OCI-LY7 (cell line): ENCODE results near the gene PDSS2. TPM values are rescaled to one million over a fixed set of nuclear protein-coding genes. Genes with fewer than 3 reads are reported as not detected.
"Not testable (repeated sequence)": the region's sequence is repeated elsewhere in the genome, so short reads cannot be mapped to it uniquely, and the experiment has no call there.

Source experiments
- BruUV-seq: library from RNA; stranded (reverse); fragments of 400-500 nt; replicated peaks from 2 replicates; lab custom pipeline; 2021; lab: Mats Ljungman, UMichigan
- CTCF ChIA-PET: fragments of 300-600 bp; sonication (Branson Sonifier 250); formaldehyde crosslinking; loops from one replicate; lab custom pipeline; 2022; ENCODE audit warnings: antibody characterized with exemption; ENCODE audit not compliant: unreplicated experiment; lab: Charles Lee
- POLR2A ChIA-PET: fragments of 300-600 bp; sonication (Branson Sonifier 250); formaldehyde crosslinking; loops from one replicate; lab custom pipeline; 2022; ENCODE audit warnings: antibody characterized with exemption; lab: Charles Lee
- DNase-seq: peaks from one replicate; pipeline ENCODE4 v3.0.0-alpha.2; 2015; ENCODE audit warnings: low spot score
- H2AFZ ChIP-seq: fragments of 200-600 bp; sonication (generic), shearing (Covaris generic); 2 replicates; pipeline ENCODE4 v1.6.1; 2014; ENCODE audit warnings: mild to moderate bottlenecking, antibody characterized with exemption, low read length, moderate library complexity
- H3K27ac ChIP-seq: fragments of 200-600 bp; sonication (generic); 2 replicates; pipeline ENCODE4 v1.5.1; 2014; ENCODE audit warnings: mixed run types, low read depth, mild to moderate bottlenecking, moderate library complexity, low read length, inconsistent platforms; ENCODE audit not compliant: poor library complexity, severe bottlenecking
- H3K36me3 ChIP-seq: fragments of 200-600 bp; sonication (generic); 2 replicates; pipeline ENCODE4 v1.6.1; 2014; ENCODE audit warnings: mild to moderate bottlenecking, antibody characterized with exemption, low read length, moderate library complexity, mixed read lengths; ENCODE audit not compliant: insufficient read depth
- H3K4me1 ChIP-seq: fragments of 200-600 bp; sonication (generic); 2 replicates; pipeline ENCODE4 v1.5.1; 2014; ENCODE audit warnings: mild to moderate bottlenecking, low read length; ENCODE audit not compliant: insufficient read depth, poor library complexity, severe bottlenecking
- H3K4me2 ChIP-seq: fragments of 200-600 bp; sonication (generic); 2 replicates; pipeline ENCODE4 v1.6.1; 2014; ENCODE audit warnings: mild to moderate bottlenecking, low read length
- H3K4me3 ChIP-seq: fragments of 200-600 bp; sonication (generic); 2 replicates; pipeline ENCODE4 v1.5.1; 2014; ENCODE audit warnings: mild to moderate bottlenecking, low read depth, low read length; ENCODE audit not compliant: poor library complexity, severe bottlenecking
- H3K79me2 ChIP-seq: fragments of 200-600 bp; sonication (generic); 2 replicates; pipeline ENCODE4 v1.6.1; 2016; ENCODE audit warnings: low read depth, mild to moderate bottlenecking, low read length, moderate library complexity, mixed read lengths; ENCODE audit not compliant: insufficient read depth
- H3K9me2 ChIP-seq: fragments of 200-600 bp; sonication (generic); 2 replicates; pipeline ENCODE4 v1.6.1; 2016; ENCODE audit warnings: mild to moderate bottlenecking, low read length, mixed read lengths; ENCODE audit not compliant: insufficient read depth
- H3K9me3 ChIP-seq: fragments of 200-600 bp; sonication (generic); 2 replicates; pipeline ENCODE4 v1.6.1; 2014; ENCODE audit warnings: mild to moderate bottlenecking, mixed run types, low read length, mixed read lengths
- H4K20me1 ChIP-seq: fragments of 200-600 bp; sonication (generic); 2 replicates; pipeline ENCODE4 v1.6.1; 2014; ENCODE audit warnings: mild to moderate bottlenecking, antibody characterized with exemption, low read length, moderate library complexity, mixed read lengths; ENCODE audit not compliant: insufficient read depth
- EZH2phosphoT487 ChIP-seq: fragments of 200-600 bp; sonication (generic); IDR thresholded peaks from 2 replicates; pipeline ENCODE4 v1.6.1; 2018; ENCODE audit warnings: low read depth, borderline replicate concordance, mild to moderate bottlenecking, mixed run types, antibody characterized with exemption, low read length, moderate library complexity, mixed read lengths
- intact Hi-C: fragments of 100-400 bp; cut with micrococcal nuclease; formaldehyde crosslinking; loops from one replicate; pipeline ENCODE4 v1.10.0; 2022; ENCODE audit not compliant: unreplicated experiment
- total RNA-seq, 2 experiments: library from RNA; depleted of rRNA in 1 of 2; stranded (reverse); fragments of >200 nt in 1 of 2; shearing (Covaris generic) in 1 of 2; gene quantifications; 2 replicates each; pipeline ENCODE4 v1.2.3, GENCODE V29; 2014 to 2022
- TF ChIP-seq, protein P1 (sequence below): fragments of 200-600 bp; sonication (generic); conservative IDR thresholded peaks from 2 replicates; pipeline ENCODE4 v1.5.1; 2014; ENCODE audit warnings: mild to moderate bottlenecking, antibody characterized with exemption, low read length, moderate library complexity, mixed read lengths

Gene PDSS2
- total RNA-seq, 2 experiments from 2014 or later, result 14.7 to 24.9 TPM

DNA sequence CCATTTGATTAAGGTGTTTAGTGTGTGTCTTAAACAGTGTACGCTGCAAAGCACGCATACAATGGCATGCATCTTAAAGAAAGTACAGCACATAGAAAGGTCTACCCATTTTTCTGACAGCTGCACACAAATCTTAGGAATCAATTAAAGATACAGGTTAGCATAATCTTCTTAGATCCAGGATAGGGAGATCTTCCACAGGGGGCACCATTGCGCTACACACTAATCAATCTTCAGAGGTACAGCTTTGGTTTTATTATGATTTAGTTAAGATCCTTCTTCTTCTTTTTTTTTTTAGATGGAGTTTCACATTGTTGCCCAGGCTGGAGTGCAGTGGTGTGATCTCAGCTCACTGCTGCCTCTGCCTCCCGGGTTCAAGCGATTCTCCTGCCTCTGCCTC is 280.4 kb downstream of the PDSS2 start:
- no peak overlapping the region for H3K4me2 ChIP-seq
- H3K4me3 ChIP-seq, result no peak overlapping the region
- no peaks in the 10 kb centered on the region for H3K79me2 ChIP-seq
- intact Hi-C loops, result no loop called here
- H3K9me3 ChIP-seq, result no peaks in the 10 kb centered on the region
- POLR2A ChIA-PET, result interaction anchor here (0.6 to 1.2 kb wide), 4 partner anchors 9 to 477 kb away, joined by 3 read pairs; no protein-coding TSS in a partner anchor
- DNase-seq, result peak; percentile 25
- H3K27ac ChIP-seq, result no peak overlapping the region
- H4K20me1 ChIP-seq, result no peaks in the 10 kb centered on the region
- no peak for TF ChIP-seq EZH2phosphoT487
- TF ChIP-seq, protein P1, sequence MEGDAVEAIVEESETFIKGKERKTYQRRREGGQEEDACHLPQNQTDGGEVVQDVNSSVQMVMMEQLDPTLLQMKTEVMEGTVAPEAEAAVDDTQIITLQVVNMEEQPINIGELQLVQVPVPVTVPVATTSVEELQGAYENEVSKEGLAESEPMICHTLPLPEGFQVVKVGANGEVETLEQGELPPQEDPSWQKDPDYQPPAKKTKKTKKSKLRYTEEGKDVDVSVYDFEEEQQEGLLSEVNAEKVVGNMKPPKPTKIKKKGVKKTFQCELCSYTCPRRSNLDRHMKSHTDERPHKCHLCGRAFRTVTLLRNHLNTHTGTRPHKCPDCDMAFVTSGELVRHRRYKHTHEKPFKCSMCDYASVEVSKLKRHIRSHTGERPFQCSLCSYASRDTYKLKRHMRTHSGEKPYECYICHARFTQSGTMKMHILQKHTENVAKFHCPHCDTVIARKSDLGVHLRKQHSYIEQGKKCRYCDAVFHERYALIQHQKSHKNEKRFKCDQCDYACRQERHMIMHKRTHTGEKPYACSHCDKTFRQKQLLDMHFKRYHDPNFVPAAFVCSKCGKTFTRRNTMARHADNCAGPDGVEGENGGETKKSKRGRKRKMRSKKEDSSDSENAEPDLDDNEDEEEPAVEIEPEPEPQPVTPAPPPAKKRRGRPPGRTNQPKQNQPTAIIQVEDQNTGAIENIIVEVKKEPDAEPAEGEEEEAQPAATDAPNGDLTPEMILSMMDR, result peak; percentile 65
- CTCF ChIA-PET, result no interaction called here
- no peaks in the 10 kb centered on the region for H3K36me3 ChIP-seq
- H2AFZ ChIP-seq, result no peak overlapping the region
- no peaks in the 10 kb centered on the region for H3K4me1 ChIP-seq
- H3K9me2 ChIP-seq, result no peaks in the 10 kb centered on the region
- BruUV-seq, result no TSS peak

DNA sequence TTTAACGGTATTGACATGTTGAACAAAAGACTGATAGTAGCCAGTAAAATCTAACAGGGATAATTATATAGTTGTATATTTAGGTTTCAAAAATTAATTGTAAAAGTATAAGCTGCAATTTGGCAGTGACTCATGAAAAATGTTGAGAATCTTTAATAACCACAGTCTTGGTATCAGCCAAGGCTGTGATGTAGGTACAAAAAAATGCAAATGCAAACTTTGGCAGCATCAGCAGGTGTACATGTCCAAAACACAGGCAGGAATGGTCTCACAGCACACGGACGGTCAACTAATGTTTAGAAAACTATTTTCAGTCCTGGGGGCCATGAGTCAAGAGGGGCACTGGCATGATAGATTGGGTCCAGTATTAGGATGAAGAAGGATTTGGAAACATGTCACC is 285.6 kb downstream of the PDSS2 start:
- Histone ChIP-seq H4K20me1 (no peaks in the 10 kb centered on the region), H2AFZ (no peak overlapping the region), H3K9me2 (no peaks in the 10 kb centered on the region), H3K79me2 (no peaks in the 10 kb centered on the region), H3K4me2 (no peak overlapping the region), H3K4me1 (no peaks in the 10 kb centered on the region), H3K27ac (no peak overlapping the region), H3K4me3 (no peak overlapping the region), H3K9me3 (no peaks in the 10 kb centered on the region), H3K36me3 (no peaks in the 10 kb centered on the region)
- no TSS peak for BruUV-seq
- TF ChIP-seq, protein P1, result no peak
- TF ChIP-seq EZH2phosphoT487, result no peak
- intact Hi-C loops, result no loop called here
- ChIA-PET CTCF (no interaction called here), POLR2A (no interaction called here)
- DNase-seq, result no peak

DNA sequence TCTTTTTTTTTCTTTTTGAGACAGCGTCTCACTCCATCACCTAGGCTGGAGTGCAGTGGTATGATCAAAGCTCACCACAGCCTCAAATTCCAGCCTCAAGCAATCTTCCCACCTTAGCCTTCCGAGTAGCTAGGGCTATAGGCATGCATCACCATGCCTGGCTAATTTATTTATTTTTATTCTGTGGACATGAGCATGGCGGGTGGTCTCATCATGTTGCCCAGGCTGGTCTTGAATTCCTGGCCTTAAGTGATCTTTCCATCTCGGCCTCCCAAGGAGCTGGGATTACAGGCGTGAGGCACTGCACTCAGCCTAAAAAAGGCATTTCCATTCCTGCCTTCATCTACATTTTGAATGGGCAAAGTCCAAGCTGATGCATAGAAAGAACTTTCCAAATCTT is 287.9 kb downstream of the PDSS2 start:
- Histone ChIP-seq H3K79me2 (no peaks in the 10 kb centered on the region), H3K9me3 (no peaks in the 10 kb centered on the region), H3K4me2 (no peak overlapping the region), H3K36me3 (no peaks in the 10 kb centered on the region), H3K4me3 (no peak overlapping the region), H3K9me2 (no peaks in the 10 kb centered on the region), H3K4me1 (no peaks in the 10 kb centered on the region), H2AFZ (no peak overlapping the region), H4K20me1 (no peaks in the 10 kb centered on the region), H3K27ac (no peak overlapping the region)
- intact Hi-C loops, result no loop called here
- DNase-seq, result no peak
- TF ChIP-seq EZH2phosphoT487, result no peak
- TF ChIP-seq, protein P1, result no peak
- BruUV-seq, result no TSS peak
- ChIA-PET POLR2A (no interaction called here), CTCF (no interaction called here)

DNA sequence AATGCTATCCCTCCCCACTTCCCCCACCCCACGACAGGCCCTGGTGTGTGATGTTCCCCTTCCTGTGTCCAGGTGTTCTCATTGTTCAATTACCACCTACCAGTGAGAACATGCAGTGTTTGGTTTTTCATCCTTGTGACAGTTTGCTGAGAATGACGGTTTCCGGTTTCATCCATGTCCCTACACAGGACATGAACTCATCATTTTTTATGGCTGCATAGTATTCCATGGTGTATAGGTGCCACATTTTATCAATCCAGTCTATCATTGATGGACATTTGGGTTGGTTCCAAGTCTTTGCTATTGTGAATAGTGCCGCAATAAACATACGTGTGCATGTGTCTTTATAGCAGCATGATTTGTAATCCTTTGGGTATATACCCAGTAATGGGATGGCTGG is 295.1 kb downstream of the PDSS2 start:
- POLR2A ChIA-PET, intact Hi-C loops: not testable (repeated sequence)

More for the DNA sequence above, 295.1 kb downstream of the PDSS2 start:
- BruUV-seq, H4K20me1 ChIP-seq, H2AFZ ChIP-seq, H3K36me3 ChIP-seq, H3K79me2 ChIP-seq, CTCF ChIA-PET, DNase-seq, H3K9me3 ChIP-seq, H3K9me2 ChIP-seq, H3K4me2 ChIP-seq, H3K4me1 ChIP-seq, H3K4me3 ChIP-seq, H3K27ac ChIP-seq: not testable (repeated sequence)
